HG03342 (cell line): Measurements from ENCODE around the gene TMEM132C.

Experiments
- ATAC-seq: cut with Tn5 transposase; IDR thresholded peaks from one replicate; pipeline ENCODE4 v1.9.1; 2021; ENCODE audit warnings: mild to moderate bottlenecking, moderate library complexity; ENCODE audit not compliant: unreplicated experiment

Gene TMEM132C

GRCh38 chr12:128337431-128338170 is 70.6 kb downstream of the TMEM132C start:
- no peak for ATAC-seq

- no peak for ATAC-seq
Observed at GRCh38 chr12:128338386-128339125, 71.6 kb downstream of the TMEM132C start.

- ATAC-seq = no peak
Observed at GRCh38 chr12:128339126-128339520, 72.2 kb downstream of the TMEM132C start.

- ATAC-seq = no peak
Observed at GRCh38 chr12:128339631-128340030, 72.7 kb downstream of the TMEM132C start.

GRCh38 chr12:128353301-128353700 is 86.3 kb downstream of the TMEM132C start:
- no peak for ATAC-seq

- no peak for ATAC-seq
Observed at GRCh38 chr12:128356547-128356946, 89.6 kb downstream of the TMEM132C start.

- no peak for ATAC-seq
Observed at GRCh38 chr12:128361400-128361995, 94.5 kb downstream of the TMEM132C start.

- no peak for ATAC-seq
Observed at GRCh38 chr12:128365032-128365431, 98.1 kb downstream of the TMEM132C start.

GRCh38 chr12:128365651-128366231 is 98.8 kb downstream of the TMEM132C start:
- no peak for ATAC-seq

GRCh38 chr12:128367961-128368360 is 101.0 kb downstream of the TMEM132C start:
- no peak for ATAC-seq

- no peak for ATAC-seq
Observed at GRCh38 chr12:128381541-128381940, 114.6 kb downstream of the TMEM132C start.

- no peak for ATAC-seq
Observed at GRCh38 chr12:128381946-128382345, 115.0 kb downstream of the TMEM132C start.

GRCh38 chr12:128382946-128383345 is 116.0 kb downstream of the TMEM132C start:
- ATAC-seq = no peak

- no peak for ATAC-seq
Observed at GRCh38 chr12:128383357-128383937, 116.5 kb downstream of the TMEM132C start.

GRCh38 chr12:128385736-128386135 is 118.8 kb downstream of the TMEM132C start:
- ATAC-seq = no peak

- no peak for ATAC-seq
Observed at GRCh38 chr12:128387811-128388422, 120.9 kb downstream of the TMEM132C start.

- ATAC-seq = no peak
Observed at GRCh38 chr12:128388461-128389000, 121.6 kb downstream of the TMEM132C start.

- ATAC-seq = no peak
Observed at GRCh38 chr12:128393346-128393745, 126.4 kb downstream of the TMEM132C start.

- no peak for ATAC-seq
Observed at GRCh38 chr12:128394137-128394536, 127.2 kb downstream of the TMEM132C start.

GRCh38 chr12:128399253-128399652 is 132.3 kb downstream of the TMEM132C start:
- ATAC-seq = no peak
